PFSK-1 (cell line): ENCODE results near the gene GRB10.

Source experiments
- FOXP2 ChIP-seq: optimal IDR thresholded peaks from 2 replicates; pipeline ENCODE3; 2011; ENCODE audit warnings: borderline replicate concordance, control low read depth, inconsistent platforms; ENCODE audit not compliant: insufficient read depth; ENCODE audit errors: extremely low read length, extremely low read depth
- POLR2AphosphoS5 ChIP-seq: IDR thresholded peaks from 2 replicates; pipeline ENCODE4 v1.6.1; 2012; ENCODE audit warnings: low read depth, mild to moderate bottlenecking, control low read depth, low read length, moderate library complexity
- SIN3A ChIP-seq: IDR thresholded peaks from 2 replicates; pipeline ENCODE4 v1.6.1; 2012; ENCODE audit warnings: mild to moderate bottlenecking, low read length, moderate library complexity, borderline replicate concordance; ENCODE audit not compliant: insufficient read depth
- TAF1 ChIP-seq: IDR thresholded peaks from 2 replicates; pipeline ENCODE4 v1.6.1; 2012; ENCODE audit warnings: low read length, control low read depth, borderline replicate concordance; ENCODE audit not compliant: insufficient read depth
- TF ChIP-seq, protein P1 (sequence below), 2 experiments: IDR thresholded peaks; 2 replicates each; pipeline versions ENCODE4 v1.6.1 to v1.8.0; 2011 to 2012; ENCODE audit warnings: low read depth in 2 of 2, low read length in 2 of 2, control low read depth in 1 of 2, inconsistent platforms in 1 of 2, mild to moderate bottlenecking in 1 of 2, moderate library complexity in 1 of 2; ENCODE audit not compliant: insufficient read depth in 1 of 2

The GRB10 gene

GRCh38 chr7:50717181-50717580, 65.5 kb downstream of the GRB10 start:
- TF ChIP-seq, protein P1, sequence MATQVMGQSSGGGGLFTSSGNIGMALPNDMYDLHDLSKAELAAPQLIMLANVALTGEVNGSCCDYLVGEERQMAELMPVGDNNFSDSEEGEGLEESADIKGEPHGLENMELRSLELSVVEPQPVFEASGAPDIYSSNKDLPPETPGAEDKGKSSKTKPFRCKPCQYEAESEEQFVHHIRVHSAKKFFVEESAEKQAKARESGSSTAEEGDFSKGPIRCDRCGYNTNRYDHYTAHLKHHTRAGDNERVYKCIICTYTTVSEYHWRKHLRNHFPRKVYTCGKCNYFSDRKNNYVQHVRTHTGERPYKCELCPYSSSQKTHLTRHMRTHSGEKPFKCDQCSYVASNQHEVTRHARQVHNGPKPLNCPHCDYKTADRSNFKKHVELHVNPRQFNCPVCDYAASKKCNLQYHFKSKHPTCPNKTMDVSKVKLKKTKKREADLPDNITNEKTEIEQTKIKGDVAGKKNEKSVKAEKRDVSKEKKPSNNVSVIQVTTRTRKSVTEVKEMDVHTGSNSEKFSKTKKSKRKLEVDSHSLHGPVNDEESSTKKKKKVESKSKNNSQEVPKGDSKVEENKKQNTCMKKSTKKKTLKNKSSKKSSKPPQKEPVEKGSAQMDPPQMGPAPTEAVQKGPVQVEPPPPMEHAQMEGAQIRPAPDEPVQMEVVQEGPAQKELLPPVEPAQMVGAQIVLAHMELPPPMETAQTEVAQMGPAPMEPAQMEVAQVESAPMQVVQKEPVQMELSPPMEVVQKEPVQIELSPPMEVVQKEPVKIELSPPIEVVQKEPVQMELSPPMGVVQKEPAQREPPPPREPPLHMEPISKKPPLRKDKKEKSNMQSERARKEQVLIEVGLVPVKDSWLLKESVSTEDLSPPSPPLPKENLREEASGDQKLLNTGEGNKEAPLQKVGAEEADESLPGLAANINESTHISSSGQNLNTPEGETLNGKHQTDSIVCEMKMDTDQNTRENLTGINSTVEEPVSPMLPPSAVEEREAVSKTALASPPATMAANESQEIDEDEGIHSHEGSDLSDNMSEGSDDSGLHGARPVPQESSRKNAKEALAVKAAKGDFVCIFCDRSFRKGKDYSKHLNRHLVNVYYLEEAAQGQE (IDR thresholded peaks at IDR 0.05; ENCODE audit: insufficient read depth in 1 of 2, low read depth in 2 of 2, low read length in 2 of 2): no peak
- TF ChIP-seq SIN3A: no peak
- TF ChIP-seq FOXP2: no peak
- no peak for TF ChIP-seq POLR2AphosphoS5
- no peak for TF ChIP-seq TAF1

GRCh38 chr7:50714857-50715256, 67.8 kb downstream of the GRB10 start:
- TF ChIP-seq SIN3A: no peak
- no peak for TF ChIP-seq POLR2AphosphoS5

- TF ChIP-seq SIN3A (no peak), FOXP2 (no peak), POLR2AphosphoS5 (no peak), TAF1 (no peak)
- TF ChIP-seq, protein P1 (IDR thresholded peaks at IDR 0.05; ENCODE audit: insufficient read depth in 1 of 2, low read depth in 2 of 2, low read length in 2 of 2): no peak
Measured at GRCh38 chr7:50713123-50713965, 69.4 kb downstream of the GRB10 start.

GRCh38 chr7:50712252-50713122, 70.2 kb downstream of the GRB10 start:
- TF ChIP-seq FOXP2 (no peak), SIN3A (no peak), TAF1 (no peak), POLR2AphosphoS5 (no peak)
- TF ChIP-seq, protein P1 (IDR thresholded peaks at IDR 0.05; ENCODE audit: insufficient read depth in 1 of 2, low read depth in 2 of 2, low read length in 2 of 2): no peak

DNA sequence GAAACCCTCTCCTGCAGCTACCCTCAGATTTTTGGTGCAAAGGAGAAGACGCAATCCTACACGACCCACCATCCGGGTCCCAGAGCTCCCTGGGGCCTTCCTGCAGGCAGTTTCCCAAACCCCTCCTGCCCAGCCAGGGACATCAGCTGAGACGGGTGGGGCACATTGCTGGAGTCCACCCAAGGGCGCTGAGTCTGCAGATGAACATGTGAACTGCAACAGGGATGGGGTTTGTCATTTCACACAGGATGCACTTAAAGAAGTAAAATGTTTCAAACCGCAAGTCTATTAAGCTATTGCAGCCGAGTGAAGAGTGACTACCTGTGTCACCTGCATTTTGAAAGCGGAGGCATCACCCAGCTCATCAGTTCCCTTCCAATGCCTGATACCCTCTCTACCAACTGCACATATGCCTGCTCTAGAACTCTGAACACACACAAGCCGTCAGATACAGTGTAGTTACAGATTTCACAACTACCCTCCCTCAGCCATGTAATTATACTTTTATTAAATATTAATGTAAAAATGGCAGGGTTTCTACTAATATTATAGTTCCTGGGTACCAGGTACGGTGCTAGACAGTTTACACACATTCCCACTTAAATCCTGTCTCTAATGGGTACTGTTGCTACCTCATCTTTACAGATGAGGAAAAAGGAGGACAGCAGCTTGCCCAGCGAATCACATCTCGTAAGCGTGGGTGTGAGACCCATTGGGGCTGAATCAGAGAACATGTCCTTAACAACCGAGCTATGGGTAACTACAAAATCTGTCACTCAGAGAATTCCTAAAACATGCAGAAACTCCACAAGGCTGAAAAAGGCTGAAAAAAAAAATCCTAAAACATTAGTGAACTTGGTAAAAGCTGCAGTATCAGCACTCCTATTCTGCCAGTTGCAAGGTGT, 71.2 kb downstream of the GRB10 start:
- no peak for TF ChIP-seq POLR2AphosphoS5
- no peak for TF ChIP-seq FOXP2
- TF ChIP-seq, protein P1 (IDR thresholded peaks at IDR 0.05; ENCODE audit: insufficient read depth in 1 of 2, low read depth in 2 of 2, low read length in 2 of 2): no peak
